Right atrium auricular region (tissue), 2 donors: Measurements from ENCODE around the gene PCBP3. TPM values are rescaled to one million over a fixed set of nuclear protein-coding genes. Genes with fewer than 3 reads are reported as not detected.
A peak's percentile ranks its signal among the peaks of the same experiment; 100 is the strongest.

Experiments
- DNase-seq: peaks from one replicate; pipeline ENCODE4 v3.0.0-alpha.2; 2019; ENCODE audit warnings: low spot score
- H3K27ac ChIP-seq, 2 donors: fragments of 200-600 bp; sonication (generic); 1 replicate in 1 of 2; 2 replicates in 1 of 2; pipeline ENCODE4 v1.5.1; 2016 to 2019
- H3K27me3 ChIP-seq, 2 donors: fragments of 200-600 bp; sonication (generic); one replicate each; pipeline versions ENCODE4 v1.5.1 to v1.6.0; 2017 to 2019
- H3K36me3 ChIP-seq: fragments of 200-600 bp; sonication (generic); one replicate; pipeline ENCODE4 v1.5.1; 2016
- H3K4me1 ChIP-seq, 2 donors: fragments of 200-600 bp; sonication (generic); one replicate each; pipeline versions ENCODE4 v1.5.1 to v1.6.0; 2017 to 2019
- H3K4me3 ChIP-seq, 2 donors: fragments of 200-600 bp; sonication (generic); 1 replicate in 1 of 2; 2 replicates in 1 of 2; pipeline ENCODE4 v1.5.1; 2017 to 2019; ENCODE audit warnings: mild to moderate bottlenecking in 1 of 2, moderate library complexity in 1 of 2
- H3K9me3 ChIP-seq, 2 donors: fragments of 200-600 bp; sonication (generic); one replicate each; pipeline ENCODE4 v1.5.1; 2019
- total RNA-seq, 2 donors: library from RNA; depleted of rRNA; stranded (reverse); fragments of >200 nt; gene quantifications; one replicate each; pipeline ENCODE4 v1.1.0, GENCODE V29; 2016
- TF ChIP-seq, protein P1 (sequence below), 2 donors: fragments of 200-600 bp; sonication (generic); IDR thresholded peaks; one replicate each; pipeline ENCODE4 v1.5.1; 2019; ENCODE audit warnings: antibody characterized with exemption in 2 of 2

PCBP3 gene
- total RNA-seq, 2 donors from 2014 or later: 2.3 to 5.2 TPM

DNA sequence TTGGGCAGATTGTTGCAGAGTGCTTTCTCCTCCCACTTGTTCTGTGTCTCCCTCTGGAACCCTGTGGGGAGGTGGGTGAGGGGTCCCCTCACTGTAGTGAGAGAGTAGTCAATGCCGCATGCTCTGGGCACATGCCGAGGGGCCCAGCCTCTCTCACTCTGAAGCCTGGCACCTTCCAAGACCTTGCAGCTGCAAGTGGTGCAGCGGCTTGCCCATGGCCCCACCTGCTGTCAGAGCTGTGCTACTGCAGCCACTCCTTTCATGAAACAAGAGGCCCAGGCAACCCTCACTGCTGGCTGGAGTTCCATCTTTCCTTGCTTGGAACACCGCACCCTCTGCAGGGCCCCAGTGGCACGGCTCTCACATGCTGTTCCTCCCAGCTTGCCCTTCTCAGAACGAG is 279.6 kb downstream of the PCBP3 start:
- H3K27ac ChIP-seq: no peak overlapping the region
- no peaks in the 10 kb centered on the region for H3K27me3 ChIP-seq
- H3K9me3 ChIP-seq: no peaks in the 10 kb centered on the region
- H3K4me3 ChIP-seq: no peak overlapping the region
- TF ChIP-seq, protein P1, sequence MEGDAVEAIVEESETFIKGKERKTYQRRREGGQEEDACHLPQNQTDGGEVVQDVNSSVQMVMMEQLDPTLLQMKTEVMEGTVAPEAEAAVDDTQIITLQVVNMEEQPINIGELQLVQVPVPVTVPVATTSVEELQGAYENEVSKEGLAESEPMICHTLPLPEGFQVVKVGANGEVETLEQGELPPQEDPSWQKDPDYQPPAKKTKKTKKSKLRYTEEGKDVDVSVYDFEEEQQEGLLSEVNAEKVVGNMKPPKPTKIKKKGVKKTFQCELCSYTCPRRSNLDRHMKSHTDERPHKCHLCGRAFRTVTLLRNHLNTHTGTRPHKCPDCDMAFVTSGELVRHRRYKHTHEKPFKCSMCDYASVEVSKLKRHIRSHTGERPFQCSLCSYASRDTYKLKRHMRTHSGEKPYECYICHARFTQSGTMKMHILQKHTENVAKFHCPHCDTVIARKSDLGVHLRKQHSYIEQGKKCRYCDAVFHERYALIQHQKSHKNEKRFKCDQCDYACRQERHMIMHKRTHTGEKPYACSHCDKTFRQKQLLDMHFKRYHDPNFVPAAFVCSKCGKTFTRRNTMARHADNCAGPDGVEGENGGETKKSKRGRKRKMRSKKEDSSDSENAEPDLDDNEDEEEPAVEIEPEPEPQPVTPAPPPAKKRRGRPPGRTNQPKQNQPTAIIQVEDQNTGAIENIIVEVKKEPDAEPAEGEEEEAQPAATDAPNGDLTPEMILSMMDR (IDR thresholded peaks at IDR 0.05): peak; percentile 94
- H3K4me1 ChIP-seq: peaks cover 0 to 9% of the 10 kb centered on the region in 2 donors
- DNase-seq: peak; percentile 77
- H3K36me3 ChIP-seq: no peaks in the 10 kb centered on the region

DNA sequence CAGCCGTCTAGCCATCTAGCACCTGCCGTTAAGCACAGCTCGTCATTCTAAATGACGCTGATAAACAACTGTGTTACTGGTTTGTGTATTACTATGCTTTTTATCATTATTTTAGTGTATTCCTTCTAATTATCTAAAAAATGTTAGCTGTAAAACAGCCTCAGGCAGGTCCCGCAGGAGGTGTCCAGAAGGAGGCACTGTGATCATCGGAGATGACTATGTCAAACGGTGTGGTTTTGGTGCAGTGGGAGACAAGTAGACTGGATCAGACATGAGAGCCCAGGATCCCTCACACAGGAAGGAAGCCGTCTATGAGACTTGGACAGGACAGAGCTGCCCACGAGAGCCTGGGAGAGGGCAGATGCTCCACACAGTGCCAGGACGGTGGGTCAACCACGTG is 282.8 kb downstream of the PCBP3 start:
- H3K27me3 ChIP-seq: no peaks in the 10 kb centered on the region
- H3K36me3 ChIP-seq: no peaks in the 10 kb centered on the region
- no peak overlapping the region for H3K27ac ChIP-seq
- DNase-seq: no peak
- peaks cover 0 to 9% of the 10 kb centered on the region in 2 donors for H3K4me1 ChIP-seq
- no peaks in the 10 kb centered on the region for H3K9me3 ChIP-seq
- TF ChIP-seq, protein P1 (IDR thresholded peaks at IDR 0.05): no peak
- no peak overlapping the region for H3K4me3 ChIP-seq

GRCh38 chr21:45927032-45927431 is 283.5 kb downstream of the PCBP3 start:
- H3K4me3 ChIP-seq: no peak overlapping the region
- H3K27ac ChIP-seq: no peak overlapping the region
- TF ChIP-seq, protein P1 (IDR thresholded peaks at IDR 0.05): no peak
- H3K4me1 ChIP-seq: peaks cover 0 to 9% of the 10 kb centered on the region in 2 donors
- H3K36me3 ChIP-seq: no peaks in the 10 kb centered on the region
- DNase-seq: no peak
- no peaks in the 10 kb centered on the region for H3K27me3 ChIP-seq
- H3K9me3 ChIP-seq: no peaks in the 10 kb centered on the region

- Histone ChIP-seq H3K27me3 (no peaks in the 10 kb centered on the region), H3K27ac (no peak overlapping the region), H3K4me3 (no peak overlapping the region), H3K9me3 (no peaks in the 10 kb centered on the region), H3K4me1 (peaks cover 0 to 4% of the 10 kb centered on the region in 2 donors), H3K36me3 (no peaks in the 10 kb centered on the region)
- TF ChIP-seq, protein P1 (IDR thresholded peaks at IDR 0.05): no peak
- DNase-seq: no peak
Measured at GRCh38 chr21:45927851-45928850, 284.6 kb downstream of the PCBP3 start.

GRCh38 chr21:45929449-45929848 is 285.9 kb downstream of the PCBP3 start:
- H3K27ac ChIP-seq: no peak overlapping the region
- peaks cover 0 to 6% of the 10 kb centered on the region in 2 donors for H3K9me3 ChIP-seq
- H3K4me3 ChIP-seq: no peak overlapping the region
- no peaks in the 10 kb centered on the region for H3K4me1 ChIP-seq
- H3K36me3 ChIP-seq: no peaks in the 10 kb centered on the region
- H3K27me3 ChIP-seq: no peaks in the 10 kb centered on the region
- DNase-seq: no peak
- TF ChIP-seq, protein P1 (IDR thresholded peaks at IDR 0.05): no peak
